ENCODE results near the gene HORMAD2.

HORMAD2 gene

GRCh38 chr22:30079952-30080533, at the start of gene HORMAD2:
HORMAD2 (plus strand) TSS chr22:30080464; CDS start chr22:30093953, 13,489 bp downstream.
- H3K4me3 ChIP-seq (ENCODE audit: low read length): peak within 1 kb of the TSS; percentile 32
- H3K9me3 ChIP-seq (ENCODE audit: control insufficient read depth, low read length): no peaks in the 10 kb centered on the region
- no peak for DNase-seq (ENCODE audit: low read depth)
- no peak within 1 kb of the TSS for H3K9ac ChIP-seq (ENCODE audit: low read length)
- H3K4me1 ChIP-seq (ENCODE audit: control insufficient read depth, insufficient read depth, low read length): no peaks in the 10 kb centered on the region
- peaks cover 22% of the 10 kb centered on the region for H3K27me3 ChIP-seq (replicated peaks; ENCODE audit: control insufficient read depth, insufficient read depth, low read length)
- no peaks in the 10 kb centered on the region for H3K36me3 ChIP-seq (ENCODE audit: control insufficient read depth, insufficient read depth, low read length, severe bottlenecking)

DNA sequence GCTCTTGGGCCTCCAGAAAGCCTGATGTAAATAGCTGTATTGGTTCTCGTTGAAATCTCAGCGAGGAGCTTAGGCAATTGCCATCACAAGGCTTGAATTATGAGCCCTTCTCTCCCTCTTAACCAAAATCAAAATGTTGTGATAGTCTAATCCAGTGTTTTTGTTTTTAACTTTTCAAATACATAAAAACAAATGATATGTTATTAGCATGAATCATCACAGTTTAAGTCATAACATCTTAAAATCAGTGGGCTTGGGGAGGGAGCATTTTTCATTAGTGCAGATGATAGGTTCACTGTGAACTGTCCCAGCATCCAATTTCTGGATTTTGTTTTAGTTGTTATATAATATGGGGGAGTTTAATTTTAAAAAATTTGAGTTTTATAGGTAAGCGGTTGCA, 48.9 kb upstream of the HORMAD2 start:
- Histone ChIP-seq H3K4me3 (ENCODE audit: low read length) (no peak overlapping the region), H3K9ac (ENCODE audit: low read length) (no peak overlapping the region), H3K36me3 (ENCODE audit: control insufficient read depth, insufficient read depth, low read length, severe bottlenecking) (peaks cover 30% of the 10 kb centered on the region), H3K4me1 (ENCODE audit: control insufficient read depth, insufficient read depth, low read length) (peaks cover 22% of the 10 kb centered on the region), H3K27me3 (replicated peaks; ENCODE audit: control insufficient read depth, insufficient read depth, low read length) (no peaks in the 10 kb centered on the region), H3K9me3 (ENCODE audit: control insufficient read depth, low read length) (no peaks in the 10 kb centered on the region)
- no peak for DNase-seq (ENCODE audit: low read depth)

DNA sequence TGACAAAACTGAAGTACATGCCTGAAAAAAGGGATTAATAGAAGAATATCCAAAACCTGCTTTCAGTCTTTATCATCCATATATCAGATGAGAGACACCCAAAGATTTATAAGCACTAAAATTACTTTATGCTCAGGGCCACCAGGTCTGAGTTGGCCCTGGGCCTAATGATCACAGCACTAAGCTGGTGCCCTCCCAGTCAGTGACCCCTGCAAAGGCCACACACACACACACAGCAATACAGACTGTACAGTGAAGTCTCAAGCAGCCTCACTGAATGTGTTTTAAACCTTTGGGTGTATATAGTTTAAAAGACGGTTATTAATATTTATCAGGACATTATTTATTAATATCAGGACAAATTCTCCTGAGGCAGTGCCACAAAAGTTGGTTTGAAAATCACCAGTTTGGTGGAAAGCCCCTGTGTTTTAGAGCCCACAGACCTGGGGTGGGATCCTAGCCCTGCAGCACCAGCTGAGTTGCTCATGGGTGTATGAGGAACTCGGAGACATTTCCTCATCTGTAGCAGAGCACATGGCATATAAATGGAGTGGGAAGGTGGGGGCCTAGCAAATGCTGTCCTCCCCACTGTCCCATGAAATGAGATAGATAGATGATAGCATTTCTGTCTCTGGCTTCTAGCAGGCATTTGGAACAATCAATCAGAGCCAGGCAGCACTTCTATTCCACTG, 48.4 kb upstream of the HORMAD2 start:
- H3K27me3 ChIP-seq (replicated peaks; ENCODE audit: control insufficient read depth, insufficient read depth, low read length): no peaks in the 10 kb centered on the region
- H3K4me3 ChIP-seq (ENCODE audit: low read length): no peak overlapping the region
- H3K36me3 ChIP-seq (ENCODE audit: control insufficient read depth, insufficient read depth, low read length, severe bottlenecking): peaks cover 24% of the 10 kb centered on the region
- H3K9me3 ChIP-seq (ENCODE audit: control insufficient read depth, low read length): no peaks in the 10 kb centered on the region
- H3K4me1 ChIP-seq (ENCODE audit: control insufficient read depth, insufficient read depth, low read length): peaks cover 27% of the 10 kb centered on the region
- H3K9ac ChIP-seq (ENCODE audit: low read length): no peak overlapping the region
- no peak for DNase-seq (ENCODE audit: low read depth)

GRCh38 chr22:30033137-30033536, 47.1 kb upstream of the HORMAD2 start:
- peaks cover 23% of the 10 kb centered on the region for H3K4me1 ChIP-seq (ENCODE audit: control insufficient read depth, insufficient read depth, low read length)
- no peak overlapping the region for H3K9ac ChIP-seq (ENCODE audit: low read length)
- H3K36me3 ChIP-seq (ENCODE audit: control insufficient read depth, insufficient read depth, low read length, severe bottlenecking): peaks cover 12% of the 10 kb centered on the region
- H3K9me3 ChIP-seq (ENCODE audit: control insufficient read depth, low read length): no peaks in the 10 kb centered on the region
- H3K27me3 ChIP-seq (replicated peaks; ENCODE audit: control insufficient read depth, insufficient read depth, low read length): no peaks in the 10 kb centered on the region
- DNase-seq (ENCODE audit: low read depth): no peak
- no peak overlapping the region for H3K4me3 ChIP-seq (ENCODE audit: low read length)

DNA sequence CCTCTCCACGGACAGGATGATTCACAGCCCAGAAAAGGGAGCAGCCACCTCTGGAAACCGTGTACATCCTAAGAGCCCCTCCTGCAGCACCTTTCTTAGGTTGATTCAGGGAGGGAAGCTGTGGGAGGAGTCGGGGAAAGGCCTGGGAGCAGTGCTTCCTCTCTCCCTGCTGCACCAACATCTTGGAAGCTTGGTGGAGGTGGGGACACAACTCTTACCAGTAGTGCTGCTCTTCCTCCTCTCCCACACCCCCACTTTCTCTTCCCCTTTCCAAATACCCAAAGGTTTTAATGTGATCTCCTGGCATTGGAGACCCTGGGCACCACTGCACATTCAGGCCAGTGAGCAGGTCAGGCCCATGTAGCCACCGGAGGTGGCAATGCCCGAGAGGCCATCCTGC, 46.4 kb upstream of the HORMAD2 start:
- peaks cover 29% of the 10 kb centered on the region for H3K4me1 ChIP-seq (ENCODE audit: control insufficient read depth, insufficient read depth, low read length)
- DNase-seq (ENCODE audit: low read depth): no peak
- no peak overlapping the region for H3K4me3 ChIP-seq (ENCODE audit: low read length)
- H3K9me3 ChIP-seq (ENCODE audit: control insufficient read depth, low read length): no peaks in the 10 kb centered on the region
- no peak overlapping the region for H3K9ac ChIP-seq (ENCODE audit: low read length)
- H3K36me3 ChIP-seq (ENCODE audit: control insufficient read depth, insufficient read depth, low read length, severe bottlenecking): peaks cover 4% of the 10 kb centered on the region
- no peaks in the 10 kb centered on the region for H3K27me3 ChIP-seq (replicated peaks; ENCODE audit: control insufficient read depth, insufficient read depth, low read length)

DNA sequence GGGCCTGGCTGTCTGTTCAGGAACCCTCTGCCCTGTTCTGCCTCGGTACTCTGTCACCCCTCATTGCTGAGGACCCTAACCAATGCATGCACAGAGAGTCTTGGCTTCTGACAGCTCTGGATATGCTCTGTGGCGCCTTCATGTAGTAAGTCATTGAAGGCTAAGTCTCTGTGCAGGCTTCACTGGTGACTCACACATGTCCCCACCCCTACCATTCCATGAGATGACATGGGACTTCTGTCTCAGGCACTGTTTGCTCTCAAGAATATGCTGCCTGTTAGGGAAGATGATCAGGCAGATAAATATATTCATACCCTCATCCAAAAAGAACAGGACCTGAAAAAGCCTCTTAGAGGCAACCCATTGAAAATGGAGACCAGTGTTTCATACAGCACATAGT, 43.6 kb upstream of the HORMAD2 start:
- peaks cover 29% of the 10 kb centered on the region for H3K4me1 ChIP-seq (ENCODE audit: control insufficient read depth, insufficient read depth, low read length)
- no peaks in the 10 kb centered on the region for H3K9me3 ChIP-seq (ENCODE audit: control insufficient read depth, low read length)
- no peaks in the 10 kb centered on the region for H3K36me3 ChIP-seq (ENCODE audit: control insufficient read depth, insufficient read depth, low read length, severe bottlenecking)
- DNase-seq (ENCODE audit: low read depth): no peak
- no peaks in the 10 kb centered on the region for H3K27me3 ChIP-seq (replicated peaks; ENCODE audit: control insufficient read depth, insufficient read depth, low read length)
- H3K4me3 ChIP-seq (ENCODE audit: low read length): no peak overlapping the region
- H3K9ac ChIP-seq (ENCODE audit: low read length): no peak overlapping the region

DNA sequence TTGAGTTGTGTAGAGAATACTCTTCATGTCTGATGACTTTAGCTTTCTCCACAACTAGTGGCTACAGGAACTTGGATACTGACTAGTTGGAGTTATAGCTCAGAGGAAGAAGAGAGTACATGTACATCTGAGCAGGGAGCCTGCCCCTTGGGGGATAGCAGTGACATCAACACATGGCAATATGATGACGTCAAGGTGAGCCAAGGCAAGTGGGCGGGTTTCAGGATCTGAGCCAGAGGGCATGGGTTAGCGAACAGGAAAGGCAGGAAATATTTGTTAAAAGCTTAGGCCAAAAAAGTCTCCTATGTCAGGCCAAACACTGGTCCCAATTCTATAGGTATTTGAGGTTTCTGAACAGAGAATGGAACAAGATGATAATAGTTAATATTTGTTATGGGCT, 42.0 kb upstream of the HORMAD2 start:
- no peaks in the 10 kb centered on the region for H3K9me3 ChIP-seq (ENCODE audit: control insufficient read depth, low read length)
- H3K9ac ChIP-seq (ENCODE audit: low read length): no peak overlapping the region
- H3K4me3 ChIP-seq (ENCODE audit: low read length): no peak overlapping the region
- H3K27me3 ChIP-seq (replicated peaks; ENCODE audit: control insufficient read depth, insufficient read depth, low read length): no peaks in the 10 kb centered on the region
- peaks cover 29% of the 10 kb centered on the region for H3K4me1 ChIP-seq (ENCODE audit: control insufficient read depth, insufficient read depth, low read length)
- no peaks in the 10 kb centered on the region for H3K36me3 ChIP-seq (ENCODE audit: control insufficient read depth, insufficient read depth, low read length, severe bottlenecking)
- DNase-seq (ENCODE audit: low read depth): peak; percentile 26

- DNase-seq (ENCODE audit: low read depth): no peak
- Histone ChIP-seq H3K36me3 (ENCODE audit: control insufficient read depth, insufficient read depth, low read length, severe bottlenecking) (no peaks in the 10 kb centered on the region), H3K9ac (ENCODE audit: low read length) (no peak overlapping the region), H3K27me3 (replicated peaks; ENCODE audit: control insufficient read depth, insufficient read depth, low read length) (no peaks in the 10 kb centered on the region), H3K4me1 (ENCODE audit: control insufficient read depth, insufficient read depth, low read length) (peaks cover 39% of the 10 kb centered on the region), H3K9me3 (ENCODE audit: control insufficient read depth, low read length) (no peaks in the 10 kb centered on the region), H3K4me3 (ENCODE audit: low read length) (no peak overlapping the region)
These were observed 39.6 kb upstream of the HORMAD2 start for GRCh38 chr22:30040499-30041260.

DNA sequence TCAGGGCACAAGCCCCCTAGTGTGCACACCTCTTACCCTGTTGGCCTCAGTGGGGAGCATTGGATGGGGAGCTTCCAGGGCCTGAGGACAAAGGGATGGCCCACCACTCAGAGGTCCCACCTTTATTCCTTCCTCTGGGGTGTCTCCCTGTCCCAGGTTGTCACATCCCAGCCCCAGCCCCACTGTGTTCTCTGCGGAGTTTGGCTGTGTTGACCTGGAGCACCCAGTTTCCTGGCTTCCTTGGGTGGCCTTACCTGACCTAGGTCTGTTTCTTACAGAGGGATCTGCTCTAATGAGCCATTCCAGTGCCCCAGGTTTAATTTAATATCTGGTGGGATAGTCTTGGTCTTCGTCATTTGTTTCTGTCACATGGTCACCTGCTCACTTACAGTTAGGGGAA, 38.8 kb upstream of the HORMAD2 start:
- no peak for DNase-seq (ENCODE audit: low read depth)
- Histone ChIP-seq H3K4me3 (ENCODE audit: low read length) (no peak overlapping the region), H3K4me1 (ENCODE audit: control insufficient read depth, insufficient read depth, low read length) (peaks cover 32% of the 10 kb centered on the region), H3K9ac (ENCODE audit: low read length) (no peak overlapping the region), H3K27me3 (replicated peaks; ENCODE audit: control insufficient read depth, insufficient read depth, low read length) (no peaks in the 10 kb centered on the region), H3K9me3 (ENCODE audit: control insufficient read depth, low read length) (no peaks in the 10 kb centered on the region), H3K36me3 (ENCODE audit: control insufficient read depth, insufficient read depth, low read length, severe bottlenecking) (no peaks in the 10 kb centered on the region)

- H3K9me3 ChIP-seq (ENCODE audit: control insufficient read depth, low read length): no peaks in the 10 kb centered on the region
- peaks cover 29% of the 10 kb centered on the region for H3K4me1 ChIP-seq (ENCODE audit: control insufficient read depth, insufficient read depth, low read length)
- DNase-seq (ENCODE audit: low read depth): no peak
- H3K27me3 ChIP-seq (replicated peaks; ENCODE audit: control insufficient read depth, insufficient read depth, low read length): no peaks in the 10 kb centered on the region
- no peak overlapping the region for H3K9ac ChIP-seq (ENCODE audit: low read length)
- no peaks in the 10 kb centered on the region for H3K36me3 ChIP-seq (ENCODE audit: control insufficient read depth, insufficient read depth, low read length, severe bottlenecking)
- H3K4me3 ChIP-seq (ENCODE audit: low read length): no peak overlapping the region
These were observed 38.4 kb upstream of the HORMAD2 start for GRCh38 chr22:30041881-30042280.

DNA sequence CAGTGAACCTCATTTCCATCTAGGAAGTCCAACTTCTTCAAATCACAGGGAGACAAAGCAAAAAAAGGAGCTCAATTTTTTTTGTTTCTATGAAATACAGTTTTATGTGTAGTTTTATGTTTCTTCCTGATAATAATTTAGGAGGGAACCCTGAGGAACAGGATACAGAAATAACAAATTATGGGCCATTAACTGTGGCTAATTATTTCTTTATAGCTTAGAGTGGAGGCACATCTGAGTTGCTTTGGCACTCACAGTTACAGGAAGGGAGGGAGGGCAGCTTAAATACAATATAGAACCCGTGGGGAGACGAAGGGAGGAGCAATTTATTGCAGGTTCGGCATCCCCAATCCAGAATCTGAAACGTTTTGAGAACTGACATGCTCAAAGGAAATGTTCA, 37.1 kb upstream of the HORMAD2 start:
- Histone ChIP-seq H3K4me1 (ENCODE audit: control insufficient read depth, insufficient read depth, low read length) (peaks cover 25% of the 10 kb centered on the region), H3K4me3 (ENCODE audit: low read length) (no peak overlapping the region), H3K9ac (ENCODE audit: low read length) (no peak overlapping the region), H3K27me3 (replicated peaks; ENCODE audit: control insufficient read depth, insufficient read depth, low read length) (no peaks in the 10 kb centered on the region), H3K9me3 (ENCODE audit: control insufficient read depth, low read length) (no peaks in the 10 kb centered on the region), H3K36me3 (ENCODE audit: control insufficient read depth, insufficient read depth, low read length, severe bottlenecking) (no peaks in the 10 kb centered on the region)
- DNase-seq (ENCODE audit: low read depth): no peak
